A549 (cell line): ENCODE data around the gene IFFO2.

Experiments used
- NR3C1 ChIP-seq: fragments of >200 bp; sonication (Bioruptor Twin); formaldehyde crosslinking; IDR thresholded peaks from 3 replicates; pipeline ENCODE4 v1.6.1; 2017
- POLR2A ChIP-seq: IDR thresholded peaks from 2 replicates; pipeline ENCODE4 v1.6.1; 2012; ENCODE audit warnings: mild to moderate bottlenecking, low read length
- RNF2 ChIP-seq: fragments of 200-600 bp; sonication (generic); IDR thresholded peaks from 2 replicates; pipeline ENCODE4 v1.6.1; 2016; ENCODE audit warnings: low read depth, mild to moderate bottlenecking, antibody characterized with exemption, moderate library complexity, borderline replicate concordance
- TF ChIP-seq, protein P1 (sequence below): fragments of >200 bp; sonication (Bioruptor Twin); formaldehyde crosslinking; IDR thresholded peaks from 3 replicates; pipeline ENCODE4 v1.5.1; 2016

DNA sequence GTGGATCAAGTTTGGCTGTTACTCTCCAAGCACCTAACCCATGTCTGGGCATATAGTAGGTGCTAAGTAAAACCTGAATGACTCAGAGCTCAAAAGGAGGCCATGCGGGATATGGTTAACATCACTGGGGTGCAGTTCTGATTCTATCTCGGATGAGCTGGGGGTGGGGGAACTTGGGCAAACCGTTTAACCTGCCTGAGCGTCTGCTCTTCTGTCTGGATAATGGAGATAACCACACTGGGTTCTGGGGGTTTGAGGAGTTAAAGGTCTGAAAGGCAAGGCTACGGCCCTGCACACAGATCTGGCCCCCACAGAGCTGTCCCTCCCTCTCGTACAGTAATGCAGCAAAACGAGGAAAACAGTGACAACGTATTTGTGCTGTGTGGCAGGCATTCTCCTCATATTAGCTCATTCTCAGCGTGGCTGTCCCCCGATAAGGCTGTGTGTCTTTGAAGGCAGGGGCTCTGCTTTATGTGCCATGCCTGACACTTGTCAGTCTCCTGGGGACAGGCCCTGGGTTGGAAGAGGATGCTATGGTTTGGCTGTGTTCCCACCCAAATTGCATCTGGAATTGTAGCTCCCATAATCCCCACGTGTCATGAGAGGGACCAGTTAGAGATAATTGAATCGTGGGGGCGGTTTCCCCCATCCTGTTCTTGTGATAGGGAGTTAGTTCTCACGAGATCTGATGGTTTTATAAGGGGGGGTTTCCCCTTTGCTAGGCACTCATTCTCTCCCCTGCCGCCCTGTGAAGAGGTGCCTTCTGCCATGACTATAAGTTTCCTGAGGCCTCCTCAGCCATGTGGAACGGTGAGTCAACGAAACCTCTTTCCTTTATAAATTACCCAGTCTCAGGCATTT, 47.3 kb downstream of the IFFO2 start:
- TF ChIP-seq, protein P1, sequence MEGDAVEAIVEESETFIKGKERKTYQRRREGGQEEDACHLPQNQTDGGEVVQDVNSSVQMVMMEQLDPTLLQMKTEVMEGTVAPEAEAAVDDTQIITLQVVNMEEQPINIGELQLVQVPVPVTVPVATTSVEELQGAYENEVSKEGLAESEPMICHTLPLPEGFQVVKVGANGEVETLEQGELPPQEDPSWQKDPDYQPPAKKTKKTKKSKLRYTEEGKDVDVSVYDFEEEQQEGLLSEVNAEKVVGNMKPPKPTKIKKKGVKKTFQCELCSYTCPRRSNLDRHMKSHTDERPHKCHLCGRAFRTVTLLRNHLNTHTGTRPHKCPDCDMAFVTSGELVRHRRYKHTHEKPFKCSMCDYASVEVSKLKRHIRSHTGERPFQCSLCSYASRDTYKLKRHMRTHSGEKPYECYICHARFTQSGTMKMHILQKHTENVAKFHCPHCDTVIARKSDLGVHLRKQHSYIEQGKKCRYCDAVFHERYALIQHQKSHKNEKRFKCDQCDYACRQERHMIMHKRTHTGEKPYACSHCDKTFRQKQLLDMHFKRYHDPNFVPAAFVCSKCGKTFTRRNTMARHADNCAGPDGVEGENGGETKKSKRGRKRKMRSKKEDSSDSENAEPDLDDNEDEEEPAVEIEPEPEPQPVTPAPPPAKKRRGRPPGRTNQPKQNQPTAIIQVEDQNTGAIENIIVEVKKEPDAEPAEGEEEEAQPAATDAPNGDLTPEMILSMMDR, result no peak
- TF ChIP-seq NR3C1 (no peak), POLR2A (no peak), RNF2 (no peak)
